H54 (cell line): ENCODE results near the gene PKNOX2.
A peak's percentile ranks its signal among the peaks of the same experiment; 100 is the strongest.

Source experiments
- DNase-seq: peaks from one replicate; pipeline ENCODE4 v3.0.0; 2011; ENCODE audit warnings: low spot score, mixed read lengths; ENCODE audit not compliant: insufficient read length
- FAIRE-seq: peaks from 3 replicates; lab custom pipeline; 2011; peaks lifted over from hg19 to GRCh38; lab: Jason Lieb, UNC
- POLR2A ChIP-seq: IDR thresholded peaks from 2 replicates; pipeline ENCODE4 v1.6.1; 2011; ENCODE audit warnings: low read depth, mild to moderate bottlenecking, low read length

PKNOX2 gene

DNA sequence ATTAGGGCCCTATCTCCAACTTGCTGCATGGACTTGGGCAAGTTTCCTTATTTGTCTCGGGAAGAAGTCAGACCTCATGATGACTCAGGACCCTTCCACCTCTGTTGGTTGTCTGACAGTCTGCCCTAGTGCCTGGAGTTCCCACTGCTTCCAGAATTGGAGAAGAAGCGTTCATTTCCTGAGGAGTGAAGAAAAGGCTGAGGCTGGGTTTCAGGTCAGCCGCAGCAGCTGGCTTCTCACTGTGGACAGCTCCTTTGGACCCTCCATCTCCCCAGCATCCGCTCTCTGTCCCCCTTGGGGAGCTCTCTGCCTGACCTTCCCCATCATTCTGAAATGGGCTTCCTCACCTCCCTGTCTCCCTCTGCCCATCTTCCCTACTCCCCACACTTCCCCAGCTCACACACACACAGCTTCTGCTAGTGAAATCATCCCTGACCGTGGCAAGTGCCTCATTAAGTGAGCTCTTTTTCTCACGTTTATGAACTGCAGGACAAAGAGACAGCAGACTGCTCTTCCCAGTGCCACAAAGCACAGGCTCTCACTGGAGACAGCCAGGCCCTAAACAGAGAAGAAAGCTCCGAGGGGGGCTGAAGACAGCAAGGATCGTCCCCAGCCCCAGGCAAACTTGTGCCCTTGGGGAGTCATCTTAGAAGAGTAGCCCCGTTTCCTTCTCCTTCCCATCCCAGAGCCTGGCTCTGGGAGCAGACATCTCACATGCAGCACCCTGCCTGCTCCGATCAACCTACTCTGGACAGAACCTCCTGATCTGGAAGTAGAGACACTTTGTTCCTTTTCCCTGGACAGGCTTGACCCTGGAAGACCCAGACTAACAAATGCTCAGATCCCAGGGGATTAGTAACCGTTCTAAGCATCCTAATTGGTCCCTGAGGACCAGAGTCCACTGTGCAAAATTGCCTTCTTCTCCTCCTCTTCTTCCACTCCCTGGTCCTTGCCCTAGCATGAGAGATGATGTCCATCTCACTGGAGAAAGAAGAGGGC is 173.6 kb downstream of the PKNOX2 start:
- DNase-seq (no peak), FAIRE-seq (no peak)
- TF ChIP-seq POLR2A: no peak

DNA sequence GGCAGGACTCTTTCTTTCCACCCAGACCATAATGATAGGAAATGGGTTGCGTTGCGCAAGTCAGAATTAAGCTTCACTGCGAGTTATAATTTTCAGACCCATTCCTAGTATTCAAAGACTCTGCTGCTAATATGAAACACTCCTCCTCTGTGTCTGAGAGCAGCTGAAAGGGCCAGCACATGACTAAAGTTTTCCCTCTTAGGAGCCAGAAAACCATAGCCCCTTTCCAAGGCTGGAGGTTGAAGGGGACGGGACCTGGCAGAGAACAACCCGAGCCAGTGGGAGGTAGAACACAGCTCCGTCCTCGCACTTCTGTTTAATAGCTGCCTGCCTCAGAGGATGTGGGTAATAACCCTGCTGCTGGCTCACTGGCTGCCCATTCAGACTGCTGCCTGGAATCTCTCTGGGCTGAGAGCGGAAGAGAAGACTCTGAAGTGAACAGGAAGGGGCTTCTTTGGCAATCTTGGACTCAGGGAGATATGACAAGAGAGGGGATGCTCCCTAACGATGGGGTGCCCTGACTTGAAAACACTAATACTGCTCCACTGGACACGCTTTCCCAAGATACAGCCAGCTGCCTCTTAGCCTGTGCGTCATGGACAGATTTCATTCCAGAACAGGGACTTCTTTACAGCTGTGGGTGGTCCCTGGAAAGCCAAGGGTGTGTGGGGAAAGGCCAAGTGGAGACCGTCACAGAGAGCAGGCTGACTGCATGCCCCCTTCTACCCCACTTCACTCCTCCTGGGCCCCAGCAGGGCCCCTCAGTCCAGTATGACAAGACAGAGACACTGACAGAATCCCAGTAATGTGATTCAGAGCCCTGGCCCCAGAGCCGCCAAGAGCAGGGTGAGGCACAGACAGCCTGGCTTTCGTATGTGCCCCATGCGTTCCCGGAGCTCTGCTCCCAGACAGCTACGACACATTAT is 174.6 kb downstream of the PKNOX2 start:
- FAIRE-seq (no peak), DNase-seq (no peak)
- TF ChIP-seq POLR2A: no peak

DNA sequence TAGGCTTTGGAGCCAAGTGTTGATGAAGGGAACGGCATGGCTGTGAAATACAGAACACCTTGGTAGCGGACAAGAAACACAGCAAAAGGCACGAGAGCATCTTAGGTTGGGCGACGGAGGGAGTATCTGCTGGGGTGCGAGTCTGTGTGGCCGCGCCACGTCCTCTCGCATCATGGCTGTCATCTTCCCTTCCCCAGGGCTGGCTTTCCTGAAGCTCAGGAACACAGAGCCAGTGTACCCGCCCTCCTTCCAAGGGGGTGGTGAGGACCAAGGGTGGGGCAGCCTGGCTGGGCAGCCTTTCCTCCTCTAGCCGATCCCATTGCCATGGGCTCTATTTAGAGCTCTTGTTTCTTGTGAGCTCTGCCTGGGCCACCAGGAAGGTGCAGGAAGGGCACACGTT is 177.1 kb downstream of the PKNOX2 start:
- TF ChIP-seq POLR2A: no peak
- FAIRE-seq (no peak), DNase-seq (no peak)

- TF ChIP-seq POLR2A: no peak
- FAIRE-seq (no peak), DNase-seq (no peak)
Measured at GRCh38 chr11:125342281-125342930, 177.9 kb downstream of the PKNOX2 start.

- DNase-seq: no peak
- no peak for TF ChIP-seq POLR2A
- FAIRE-seq: no peak
Measured at GRCh38 chr11:125343086-125343717, 178.7 kb downstream of the PKNOX2 start.

GRCh38 chr11:125343718-125344131 is 179.2 kb downstream of the PKNOX2 start:
- no peak for TF ChIP-seq POLR2A
- no peak for FAIRE-seq
- no peak for DNase-seq

DNA sequence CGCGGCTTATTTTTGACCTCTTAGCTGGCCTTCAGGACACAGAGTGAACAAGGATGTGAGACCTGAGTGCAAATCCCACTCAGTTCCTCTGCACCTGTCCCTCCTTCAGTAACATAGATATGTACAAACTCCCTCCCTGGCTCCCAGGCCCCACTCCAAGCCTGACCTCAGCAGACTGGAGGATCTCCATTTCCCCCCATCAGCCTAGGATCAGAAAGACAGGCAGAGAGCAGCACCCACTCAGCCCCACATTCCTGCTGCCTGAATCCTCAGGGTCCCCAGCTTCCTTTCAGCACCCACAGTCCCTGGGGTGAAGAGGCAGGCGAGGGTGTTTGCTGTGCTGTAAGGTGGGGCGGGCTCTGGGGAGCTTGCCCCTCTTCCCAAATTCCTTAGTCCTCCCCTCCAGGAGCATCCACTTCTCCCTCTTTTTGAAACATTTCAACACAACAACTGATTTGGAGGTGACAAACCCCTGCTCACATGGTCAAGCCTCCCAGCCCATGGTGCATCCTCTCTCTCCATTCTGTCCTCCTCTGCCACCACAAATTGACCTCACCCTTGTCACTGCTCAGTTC is 180.4 kb downstream of the PKNOX2 start:
- no peak for FAIRE-seq

GRCh38 chr11:125345421-125346178 is 181.0 kb downstream of the PKNOX2 start:
- DNase-seq: peak; percentile 42
- no peak for TF ChIP-seq POLR2A
- no peak for FAIRE-seq

More for the DNA sequence above, 180.4 kb downstream of the PKNOX2 start:
- DNase-seq: no peak
- TF ChIP-seq POLR2A: no peak

DNA sequence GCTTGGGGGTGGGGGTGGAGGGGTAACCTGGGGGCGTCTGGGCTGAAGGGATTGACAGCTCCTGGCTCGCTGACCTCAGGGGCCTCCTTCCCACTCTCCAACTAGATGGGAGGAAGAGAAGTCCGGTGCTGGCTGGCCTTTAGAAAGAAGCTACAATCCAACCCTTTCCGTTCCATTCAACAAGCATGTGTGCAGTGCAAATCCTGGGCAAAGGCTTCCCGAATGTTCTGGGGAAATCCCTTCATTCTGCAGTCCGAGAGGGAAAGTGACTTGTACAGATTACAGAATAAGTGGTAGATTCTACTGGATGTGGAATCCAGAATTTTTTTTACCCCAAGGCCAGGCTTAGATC is 181.6 kb downstream of the PKNOX2 start:
- no peak for TF ChIP-seq POLR2A
- no peak for DNase-seq
- no peak for FAIRE-seq

- FAIRE-seq (no peak), DNase-seq (no peak)
- no peak for TF ChIP-seq POLR2A
Measured at GRCh38 chr11:125346565-125347260, 182.2 kb downstream of the PKNOX2 start.

DNA sequence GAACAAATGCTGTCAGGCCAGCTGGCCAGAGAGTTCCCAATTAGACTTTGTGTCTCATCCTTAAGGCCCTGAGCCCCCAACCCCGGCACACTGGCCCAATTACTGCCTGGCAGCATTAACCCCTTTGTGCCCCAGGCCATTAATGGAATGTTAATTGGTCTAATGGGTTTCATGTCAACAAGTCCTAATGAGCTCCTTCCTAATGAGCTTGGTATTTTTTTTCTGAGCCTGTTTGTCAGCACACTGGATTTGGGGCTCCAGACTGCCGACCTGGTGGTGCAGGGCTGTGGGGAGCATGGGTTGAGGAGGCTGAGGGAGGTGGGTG is 182.7 kb downstream of the PKNOX2 start:
- FAIRE-seq (no peak), DNase-seq (no peak)
- TF ChIP-seq POLR2A: no peak
